Parathyroid adenoma (tissue), 2 donors: ENCODE results near the gene SLC8A1.

Experiments
- H2AFZ ChIP-seq: fragments of 300-600 bp; sonication (generic); one replicate; pipeline ENCODE4 v1.7.0; 2017; ENCODE audit warnings: antibody characterized with exemption, mild to moderate bottlenecking
- H3K27ac ChIP-seq: fragments of 300-600 bp; sonication (generic); one replicate; pipeline ENCODE4 v1.7.0; 2017
- H3K27me3 ChIP-seq: fragments of 300-600 bp; sonication (generic); one replicate; pipeline ENCODE4 v1.7.0; 2017; ENCODE audit warnings: low read length; ENCODE audit not compliant: control insufficient read depth, insufficient read depth
- H3K36me3 ChIP-seq: fragments of 300-600 bp; sonication (generic); one replicate; pipeline ENCODE4 v1.7.0; 2017; ENCODE audit warnings: low read length; ENCODE audit not compliant: control insufficient read depth, insufficient read depth
- H3K4me1 ChIP-seq: fragments of 300-600 bp; sonication (generic); one replicate; pipeline ENCODE4 v1.7.0; 2017; ENCODE audit warnings: control low read depth
- H3K4me2 ChIP-seq: fragments of 300-600 bp; sonication (generic); one replicate; pipeline ENCODE4 v1.7.0; 2017; ENCODE audit warnings: low read length
- H3K4me3 ChIP-seq: fragments of 300-600 bp; sonication (generic); one replicate; pipeline ENCODE4 v1.7.0; 2017; ENCODE audit warnings: low read depth, low read length
- H3K79me2 ChIP-seq: fragments of 300-600 bp; sonication (generic); one replicate; pipeline ENCODE4 v1.7.0; 2017; ENCODE audit warnings: control low read depth
- H3K9ac ChIP-seq: fragments of 300-600 bp; sonication (generic); one replicate; pipeline ENCODE4 v1.7.0; 2017; ENCODE audit warnings: mild to moderate bottlenecking
- H3K9me3 ChIP-seq: fragments of 300-600 bp; sonication (generic); one replicate; pipeline ENCODE4 v1.7.0; 2017; ENCODE audit warnings: low read length; ENCODE audit not compliant: control insufficient read depth
- CTCF ChIP-seq: fragments of 300-600 bp; sonication (generic); IDR thresholded peaks from one replicate; pipeline ENCODE4 v1.7.0; 2017; ENCODE audit warnings: antibody characterized with exemption, mild to moderate bottlenecking
- donor health status: primary hyperparathyroidism.

Gene SLC8A1

GRCh38 chr2:40265602-40266001, 186.3 kb downstream of the SLC8A1 start:
- no peak for TF ChIP-seq CTCF

DNA sequence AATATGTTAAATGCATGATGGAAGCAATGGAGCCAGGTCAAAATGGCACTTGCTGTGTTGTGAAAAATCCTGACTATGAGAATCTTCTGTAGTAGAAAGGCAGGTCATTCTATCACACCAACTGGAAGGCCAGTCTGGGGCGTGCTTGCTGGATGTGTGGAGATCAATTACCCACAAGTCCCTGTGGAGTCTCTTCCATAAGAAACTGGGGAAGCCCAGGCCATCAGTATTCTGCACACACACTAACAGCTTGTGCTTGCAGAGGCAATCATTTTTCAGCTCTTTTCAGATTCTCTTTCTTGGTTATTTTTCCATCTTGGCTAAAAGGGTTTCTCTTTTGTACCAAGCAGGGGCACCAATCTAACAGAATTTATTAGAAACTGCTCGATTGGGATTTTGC, 190.8 kb downstream of the SLC8A1 start:
- Histone ChIP-seq H3K4me2 (no peak overlapping the region), H2AFZ (no peak overlapping the region), H3K9ac (no peak overlapping the region), H3K4me3 (no peak overlapping the region), H3K27ac (no peak overlapping the region), H3K27me3 (no peaks in the 10 kb centered on the region), H3K36me3 (no peaks in the 10 kb centered on the region), H3K4me1 (no peaks in the 10 kb centered on the region), H3K79me2 (no peaks in the 10 kb centered on the region), H3K9me3 (no peaks in the 10 kb centered on the region)
- TF ChIP-seq CTCF = no peak

More at GRCh38 chr2:40265602-40266001, 186.3 kb downstream of the SLC8A1 start:
- Histone ChIP-seq H2AFZ (no peak overlapping the region), H3K27ac (no peak overlapping the region), H3K27me3 (no peaks in the 10 kb centered on the region), H3K36me3 (no peaks in the 10 kb centered on the region), H3K9ac (no peak overlapping the region), H3K9me3 (no peaks in the 10 kb centered on the region), H3K4me2 (no peak overlapping the region), H3K4me1 (no peaks in the 10 kb centered on the region), H3K4me3 (no peak overlapping the region), H3K79me2 (no peaks in the 10 kb centered on the region)

- Histone ChIP-seq H3K9ac (no peak overlapping the region), H3K4me3 (no peak overlapping the region), H3K9me3 (no peaks in the 10 kb centered on the region), H2AFZ (no peak overlapping the region), H3K27me3 (no peaks in the 10 kb centered on the region), H3K79me2 (no peaks in the 10 kb centered on the region), H3K4me2 (no peak overlapping the region), H3K27ac (no peak overlapping the region), H3K4me1 (no peaks in the 10 kb centered on the region), H3K36me3 (no peaks in the 10 kb centered on the region)
- no peak for TF ChIP-seq CTCF
Observed at GRCh38 chr2:40260437-40260836, 191.5 kb downstream of the SLC8A1 start.

DNA sequence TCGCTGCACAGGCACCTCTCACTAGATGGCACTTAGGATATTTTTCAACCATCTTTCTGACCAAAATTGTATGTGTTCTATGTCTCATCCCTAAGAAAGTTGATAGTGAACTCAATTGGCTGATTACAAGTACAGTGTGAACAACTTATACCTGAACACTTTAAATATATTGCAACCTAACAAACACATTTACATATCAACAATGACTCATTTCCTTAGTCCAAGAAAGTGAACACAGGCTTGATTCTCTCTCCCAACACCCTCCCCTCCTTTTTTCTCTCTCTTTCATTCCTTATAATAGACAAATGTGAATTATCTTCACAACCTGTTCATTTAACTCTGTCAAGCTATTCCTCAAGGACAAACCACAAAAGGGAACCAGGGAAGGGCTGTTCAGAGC, 192.0 kb downstream of the SLC8A1 start:
- H3K27ac ChIP-seq = no peak overlapping the region
- no peaks in the 10 kb centered on the region for H3K27me3 ChIP-seq
- H3K4me2 ChIP-seq = no peak overlapping the region
- no peak overlapping the region for H3K9ac ChIP-seq
- no peak overlapping the region for H3K4me3 ChIP-seq
- no peaks in the 10 kb centered on the region for H3K4me1 ChIP-seq
- no peaks in the 10 kb centered on the region for H3K36me3 ChIP-seq
- H3K9me3 ChIP-seq = no peaks in the 10 kb centered on the region
- H3K79me2 ChIP-seq = no peaks in the 10 kb centered on the region
- H2AFZ ChIP-seq = no peak overlapping the region
- TF ChIP-seq CTCF = no peak

DNA sequence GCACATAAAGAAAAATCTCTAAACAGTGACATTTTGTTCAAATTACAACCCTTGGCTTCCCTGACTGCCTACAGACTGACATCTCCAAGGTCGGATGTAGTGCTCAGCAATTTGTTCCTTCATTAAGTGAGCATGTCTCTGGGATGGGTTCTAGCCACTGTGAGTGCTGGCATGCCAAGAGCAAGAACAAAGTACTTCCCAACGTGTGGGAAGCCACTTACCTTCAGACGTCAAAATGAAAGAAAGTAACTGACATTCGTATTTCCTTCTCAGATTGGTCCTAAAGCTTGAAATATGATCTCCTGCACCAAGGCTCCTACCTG, 193.8 kb downstream of the SLC8A1 start:
- no peak overlapping the region for H3K9ac ChIP-seq
- H3K4me2 ChIP-seq = no peak overlapping the region
- no peak overlapping the region for H2AFZ ChIP-seq
- H3K4me1 ChIP-seq = no peaks in the 10 kb centered on the region
- H3K27me3 ChIP-seq = no peaks in the 10 kb centered on the region
- H3K36me3 ChIP-seq = no peaks in the 10 kb centered on the region
- H3K4me3 ChIP-seq = no peak overlapping the region
- H3K9me3 ChIP-seq = no peaks in the 10 kb centered on the region
- no peak for TF ChIP-seq CTCF
- no peak overlapping the region for H3K27ac ChIP-seq
- H3K79me2 ChIP-seq = no peaks in the 10 kb centered on the region
